ENCODE results near the gene VAPA.

DNA sequence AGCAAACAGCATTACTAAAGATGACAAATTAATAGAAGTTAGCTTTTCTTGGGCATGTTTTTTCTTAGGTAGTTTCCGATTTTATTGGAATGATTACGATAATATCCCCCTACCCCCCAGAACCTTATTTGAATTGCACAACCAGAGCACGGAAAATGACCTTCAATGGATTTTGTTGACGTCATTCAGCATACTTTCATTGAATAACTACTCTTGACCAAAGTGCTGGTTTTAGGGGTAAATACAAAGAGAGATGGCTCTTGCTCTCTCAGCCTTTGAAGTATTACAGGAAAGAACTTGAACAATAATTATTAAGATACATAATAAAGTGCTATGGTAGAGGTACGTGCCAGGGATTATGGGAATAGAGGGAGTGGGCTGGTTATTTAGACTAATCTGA is 36.0 kb downstream of the VAPA start:
- no peak for TF ChIP-seq CTCF (conservative IDR thresholded peaks at IDR 0.05; ENCODE audit: low read length)
- TF ChIP-seq EZH2phosphoT487 (IDR thresholded peaks at IDR 0.05; ENCODE audit: borderline replicate concordance) = no peak

Measured in Loucy (cell line).